ENCODE data around the gene PRKAA2.

Gene PRKAA2

GRCh38 chr1:56671542-56671941, 26.4 kb downstream of the PRKAA2 start:
- no peaks in the 10 kb centered on the region for H3K36me3 Mint-ChIP-seq (ENCODE audit: low read depth)
- H3K9me3 Mint-ChIP-seq, result no peaks in the 10 kb centered on the region
- H3K27ac Mint-ChIP-seq, result no peak overlapping the region
- H3K4me3 Mint-ChIP-seq, result no peak overlapping the region
- no peaks in the 10 kb centered on the region for H3K27me3 Mint-ChIP-seq (ENCODE audit: low read depth)
- H3K4me1 Mint-ChIP-seq (ENCODE audit: low read depth), result no peaks in the 10 kb centered on the region

- no peak overlapping the region for H3K4me3 Mint-ChIP-seq
These were observed 27.5 kb downstream of the PRKAA2 start for GRCh38 chr1:56672579-56672978.

GRCh38 chr1:56675763-56676162, 30.6 kb downstream of the PRKAA2 start:
- no peaks in the 10 kb centered on the region for H3K9me3 Mint-ChIP-seq
- H3K27ac Mint-ChIP-seq, result no peak overlapping the region
- no peaks in the 10 kb centered on the region for H3K27me3 Mint-ChIP-seq (ENCODE audit: low read depth)
- H3K4me1 Mint-ChIP-seq (ENCODE audit: low read depth), result no peaks in the 10 kb centered on the region
- no peak overlapping the region for H3K4me3 Mint-ChIP-seq
- H3K36me3 Mint-ChIP-seq (ENCODE audit: low read depth), result no peaks in the 10 kb centered on the region

More at GRCh38 chr1:56672579-56672978, 27.5 kb downstream of the PRKAA2 start:
- H3K4me1 Mint-ChIP-seq (ENCODE audit: low read depth), result no peaks in the 10 kb centered on the region
- H3K36me3 Mint-ChIP-seq (ENCODE audit: low read depth), result no peaks in the 10 kb centered on the region
- H3K9me3 Mint-ChIP-seq, result no peaks in the 10 kb centered on the region
- no peak overlapping the region for H3K27ac Mint-ChIP-seq
- no peaks in the 10 kb centered on the region for H3K27me3 Mint-ChIP-seq (ENCODE audit: low read depth)

GRCh38 chr1:56676571-56677035, 31.5 kb downstream of the PRKAA2 start:
- H3K27ac Mint-ChIP-seq, result no peak overlapping the region
- H3K9me3 Mint-ChIP-seq, result no peaks in the 10 kb centered on the region
- H3K36me3 Mint-ChIP-seq (ENCODE audit: low read depth), result no peaks in the 10 kb centered on the region
- no peak overlapping the region for H3K4me3 Mint-ChIP-seq
- no peaks in the 10 kb centered on the region for H3K4me1 Mint-ChIP-seq (ENCODE audit: low read depth)
- H3K27me3 Mint-ChIP-seq (ENCODE audit: low read depth), result no peaks in the 10 kb centered on the region

- no peaks in the 10 kb centered on the region for H3K27me3 Mint-ChIP-seq (ENCODE audit: low read depth)
- no peak overlapping the region for H3K4me3 Mint-ChIP-seq
- no peaks in the 10 kb centered on the region for H3K4me1 Mint-ChIP-seq (ENCODE audit: low read depth)
- no peak overlapping the region for H3K27ac Mint-ChIP-seq
- no peaks in the 10 kb centered on the region for H3K9me3 Mint-ChIP-seq
- no peaks in the 10 kb centered on the region for H3K36me3 Mint-ChIP-seq (ENCODE audit: low read depth)
These were observed 38.5 kb downstream of the PRKAA2 start for GRCh38 chr1:56683569-56683968.

- H3K27ac Mint-ChIP-seq, result no peak overlapping the region
- H3K27me3 Mint-ChIP-seq (ENCODE audit: low read depth), result no peaks in the 10 kb centered on the region
- H3K9me3 Mint-ChIP-seq, result no peaks in the 10 kb centered on the region
- no peaks in the 10 kb centered on the region for H3K36me3 Mint-ChIP-seq (ENCODE audit: low read depth)
- no peaks in the 10 kb centered on the region for H3K4me1 Mint-ChIP-seq (ENCODE audit: low read depth)
- no peak overlapping the region for H3K4me3 Mint-ChIP-seq
These were observed 41.1 kb downstream of the PRKAA2 start for GRCh38 chr1:56686169-56686568.

GRCh38 chr1:56688522-56689026, 43.5 kb downstream of the PRKAA2 start:
- Mint-ChIP-seq H3K9me3 (no peaks in the 10 kb centered on the region), H3K4me3 (no peak overlapping the region), H3K27me3 (ENCODE audit: low read depth) (no peaks in the 10 kb centered on the region), H3K4me1 (ENCODE audit: low read depth) (no peaks in the 10 kb centered on the region), H3K27ac (no peak overlapping the region), H3K36me3 (ENCODE audit: low read depth) (no peaks in the 10 kb centered on the region)

- Mint-ChIP-seq H3K27ac (no peak overlapping the region), H3K27me3 (ENCODE audit: low read depth) (no peaks in the 10 kb centered on the region), H3K4me3 (no peak overlapping the region), H3K9me3 (no peaks in the 10 kb centered on the region), H3K36me3 (ENCODE audit: low read depth) (no peaks in the 10 kb centered on the region), H3K4me1 (ENCODE audit: low read depth) (no peaks in the 10 kb centered on the region)
These were observed 51.5 kb downstream of the PRKAA2 start for GRCh38 chr1:56696663-56697062.

GRCh38 chr1:56703747-56704146, 58.6 kb downstream of the PRKAA2 start:
- Mint-ChIP-seq H3K27ac (no peak overlapping the region), H3K4me3 (no peak overlapping the region), H3K36me3 (ENCODE audit: low read depth) (no peaks in the 10 kb centered on the region), H3K27me3 (ENCODE audit: low read depth) (no peaks in the 10 kb centered on the region), H3K4me1 (ENCODE audit: low read depth) (no peaks in the 10 kb centered on the region), H3K9me3 (no peaks in the 10 kb centered on the region)

- Mint-ChIP-seq H3K27ac (no peak overlapping the region), H3K36me3 (ENCODE audit: low read depth) (no peaks in the 10 kb centered on the region), H3K9me3 (no peaks in the 10 kb centered on the region), H3K4me1 (ENCODE audit: low read depth) (no peaks in the 10 kb centered on the region), H3K4me3 (no peak overlapping the region), H3K27me3 (ENCODE audit: low read depth) (peaks cover 8% of the 10 kb centered on the region)
These were observed 62.3 kb downstream of the PRKAA2 start for GRCh38 chr1:56707379-56707778.

GRCh38 chr1:56709269-56709880, 64.3 kb downstream of the PRKAA2 start:
- Mint-ChIP-seq H3K27ac (no peak overlapping the region), H3K36me3 (ENCODE audit: low read depth) (no peaks in the 10 kb centered on the region), H3K4me3 (no peak overlapping the region), H3K9me3 (no peaks in the 10 kb centered on the region), H3K4me1 (ENCODE audit: low read depth) (no peaks in the 10 kb centered on the region), H3K27me3 (ENCODE audit: low read depth) (peaks cover 8% of the 10 kb centered on the region)

GRCh38 chr1:56709995-56710394, 64.9 kb downstream of the PRKAA2 start:
- H3K27ac Mint-ChIP-seq, result no peak overlapping the region
- H3K36me3 Mint-ChIP-seq (ENCODE audit: low read depth), result no peaks in the 10 kb centered on the region
- H3K9me3 Mint-ChIP-seq, result no peaks in the 10 kb centered on the region
- no peak overlapping the region for H3K4me3 Mint-ChIP-seq
- peaks cover 8% of the 10 kb centered on the region for H3K27me3 Mint-ChIP-seq (ENCODE audit: low read depth)
- no peaks in the 10 kb centered on the region for H3K4me1 Mint-ChIP-seq (ENCODE audit: low read depth)

- Mint-ChIP-seq H3K27ac (no peak overlapping the region), H3K27me3 (ENCODE audit: low read depth) (peaks cover 8% of the 10 kb centered on the region), H3K36me3 (ENCODE audit: low read depth) (no peaks in the 10 kb centered on the region), H3K4me3 (no peak overlapping the region), H3K9me3 (no peaks in the 10 kb centered on the region), H3K4me1 (ENCODE audit: low read depth) (no peaks in the 10 kb centered on the region)
These were observed 65.5 kb downstream of the PRKAA2 start for GRCh38 chr1:56710646-56711045.

GRCh38 chr1:56712150-56712549, 67.0 kb downstream of the PRKAA2 start:
- H3K4me3 Mint-ChIP-seq, result no peak overlapping the region
- H3K4me1 Mint-ChIP-seq (ENCODE audit: low read depth), result no peaks in the 10 kb centered on the region
- no peaks in the 10 kb centered on the region for H3K36me3 Mint-ChIP-seq (ENCODE audit: low read depth)
- no peaks in the 10 kb centered on the region for H3K9me3 Mint-ChIP-seq
- H3K27ac Mint-ChIP-seq, result no peak overlapping the region
- peaks cover 12% of the 10 kb centered on the region for H3K27me3 Mint-ChIP-seq (ENCODE audit: low read depth)

GRCh38 chr1:56713112-56713511, 68.0 kb downstream of the PRKAA2 start:
- Mint-ChIP-seq H3K27me3 (ENCODE audit: low read depth) (peaks cover 12% of the 10 kb centered on the region), H3K36me3 (ENCODE audit: low read depth) (no peaks in the 10 kb centered on the region), H3K4me1 (ENCODE audit: low read depth) (no peaks in the 10 kb centered on the region), H3K27ac (no peak overlapping the region), H3K4me3 (no peak overlapping the region), H3K9me3 (no peaks in the 10 kb centered on the region)

GRCh38 chr1:56715156-56715555, 70.0 kb downstream of the PRKAA2 start:
- Mint-ChIP-seq H3K27me3 (ENCODE audit: low read depth) (peaks cover 7% of the 10 kb centered on the region), H3K9me3 (no peaks in the 10 kb centered on the region), H3K36me3 (ENCODE audit: low read depth) (no peaks in the 10 kb centered on the region), H3K27ac (no peak overlapping the region), H3K4me3 (no peak overlapping the region), H3K4me1 (ENCODE audit: low read depth) (no peaks in the 10 kb centered on the region)
